Measurements from ENCODE around the gene NTHL1.

- TF ChIP-seq TARDBP (IDR thresholded peaks at IDR 0.05) (no peak), SUZ12 (IDR thresholded peaks at IDR 0.05) (no peak), SP1 (IDR thresholded peaks at IDR 0.05) (no peak), FOXK2 (IDR thresholded peaks at IDR 0.05) (no peak), ARNT (IDR thresholded peaks at IDR 0.05) (no peak)
These were observed 15.2 kb downstream of the NTHL1 start for GRCh38 chr16:2032285-2033056.

Measured in HEK293T (cell line).